ENCODE data around the gene MRPL2. TPM values are rescaled to one million over a fixed set of nuclear protein-coding genes. Genes with fewer than 3 reads are reported as not detected.

Gene MRPL2
- total RNA-seq, 3 donors from 2014 or later = 17.9 to 32.1 (median 29.1) TPM

DNA sequence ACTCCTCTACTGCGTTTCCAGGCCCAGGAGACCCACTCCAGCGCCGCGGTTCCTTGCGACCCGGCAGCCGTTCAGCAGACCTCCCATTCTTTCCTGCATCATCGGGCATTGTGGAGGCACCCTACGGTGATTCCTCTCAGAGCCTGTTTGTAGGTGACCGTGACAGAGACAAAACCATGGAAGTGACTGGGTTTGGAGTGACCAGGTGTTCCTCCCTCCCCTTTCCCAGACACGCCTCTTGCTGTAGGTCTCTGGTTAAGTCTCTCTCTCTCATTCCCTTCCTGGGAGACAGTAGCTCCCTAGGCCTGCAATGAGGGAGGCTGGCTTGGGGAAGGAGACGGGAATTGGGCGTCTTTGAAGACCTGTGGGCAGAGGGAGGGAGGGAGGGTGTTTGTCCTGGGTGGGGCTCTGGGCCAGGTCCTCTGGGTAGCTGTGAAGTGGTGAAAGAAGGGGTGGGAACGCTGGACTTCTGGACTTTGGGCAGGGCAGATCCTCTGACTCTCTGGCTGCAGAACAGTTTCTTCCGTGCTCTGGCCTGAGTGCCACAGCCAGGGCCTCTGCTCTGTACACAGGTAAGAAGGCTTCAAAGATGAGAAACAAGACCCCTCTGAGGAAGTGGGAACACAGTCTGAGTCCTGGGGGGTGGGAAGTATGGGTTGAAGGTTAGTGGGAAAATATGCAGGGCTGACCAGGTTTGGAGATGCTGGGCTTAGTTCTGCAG is 960 bp upstream of the MRPL2 start:
- peak overlapping the region; percentile 93 to 97 for H3K27ac ChIP-seq
- H3K4me1 ChIP-seq = peaks cover 5 to 10% of the 10 kb centered on the region in 2 donors
- no peaks in the 10 kb centered on the region for H3K9me3 ChIP-seq
- TF ChIP-seq POLR2A (IDR thresholded peaks at IDR 0.05) (no peak), CTCF (IDR thresholded peaks at IDR 0.05) (no peak), POLR2AphosphoS5 (IDR thresholded peaks at IDR 0.05) (no peak)
- intact Hi-C loops (cut with DNase I; ENCODE audit: low total_unique reads) = no loop called here
- H3K27me3 ChIP-seq = no peaks in the 10 kb centered on the region
- peak overlapping the region; percentile 77 to 90 (median 81) for H3K4me3 ChIP-seq
- DNase-seq (ENCODE audit: low spot score in 2 of 2) = no peak
- no peaks in the 10 kb centered on the region for H3K36me3 ChIP-seq

GRCh38 chr6:43058531-43058930 is 703 bp downstream of the MRPL2 start:
- Histone ChIP-seq H3K36me3 (no peaks in the 10 kb centered on the region), H3K4me3 (peak overlapping the region; percentile 77 to 90 (median 81)), H3K9me3 (no peaks in the 10 kb centered on the region), H3K4me1 (peaks cover 5 to 10% of the 10 kb centered on the region in 2 donors), H3K27me3 (no peaks in the 10 kb centered on the region), H3K27ac (peak overlapping the region; percentile 93 to 97)
- intact Hi-C loops (cut with DNase I; ENCODE audit: low total_unique reads) = no loop called here
- DNase-seq (ENCODE audit: low spot score in 2 of 2) = no peak
- TF ChIP-seq CTCF (IDR thresholded peaks at IDR 0.05) = no peak
- no peak for TF ChIP-seq POLR2A (IDR thresholded peaks at IDR 0.05)
- TF ChIP-seq POLR2AphosphoS5 (IDR thresholded peaks at IDR 0.05) = no peak

DNA sequence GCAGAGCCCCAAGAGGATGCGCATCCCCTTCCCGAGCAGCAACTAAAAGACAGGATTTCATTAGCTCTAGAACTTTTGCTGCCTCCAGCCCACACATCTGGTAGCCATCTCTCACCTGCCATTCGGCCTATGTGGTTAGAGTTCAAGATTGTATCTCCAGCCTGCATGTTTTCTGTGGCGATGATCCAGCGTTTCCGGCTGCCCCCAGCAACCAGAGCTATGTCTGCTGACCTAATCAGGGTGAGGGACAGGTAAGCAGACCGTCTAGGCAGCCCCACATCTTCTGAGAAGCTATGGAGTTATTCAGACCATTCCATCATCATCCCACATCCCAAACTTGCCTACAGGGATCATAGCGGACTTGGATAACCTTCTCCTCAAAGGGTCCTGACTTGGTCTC is 3.3 kb downstream of the MRPL2 start:
- H3K27ac ChIP-seq = no peak overlapping the region
- no peaks in the 10 kb centered on the region for H3K36me3 ChIP-seq
- no peak for DNase-seq (ENCODE audit: low spot score in 2 of 2)
- H3K4me1 ChIP-seq = peaks cover 5 to 19% of the 10 kb centered on the region in 2 donors
- TF ChIP-seq POLR2AphosphoS5 (IDR thresholded peaks at IDR 0.05) (no peak), CTCF (IDR thresholded peaks at IDR 0.05) (no peak), POLR2A (IDR thresholded peaks at IDR 0.05) (no peak)
- H3K9me3 ChIP-seq = no peaks in the 10 kb centered on the region
- intact Hi-C loops (cut with DNase I; ENCODE audit: low total_unique reads) = no loop called here
- no peak overlapping the region for H3K4me3 ChIP-seq
- no peaks in the 10 kb centered on the region for H3K27me3 ChIP-seq

DNA sequence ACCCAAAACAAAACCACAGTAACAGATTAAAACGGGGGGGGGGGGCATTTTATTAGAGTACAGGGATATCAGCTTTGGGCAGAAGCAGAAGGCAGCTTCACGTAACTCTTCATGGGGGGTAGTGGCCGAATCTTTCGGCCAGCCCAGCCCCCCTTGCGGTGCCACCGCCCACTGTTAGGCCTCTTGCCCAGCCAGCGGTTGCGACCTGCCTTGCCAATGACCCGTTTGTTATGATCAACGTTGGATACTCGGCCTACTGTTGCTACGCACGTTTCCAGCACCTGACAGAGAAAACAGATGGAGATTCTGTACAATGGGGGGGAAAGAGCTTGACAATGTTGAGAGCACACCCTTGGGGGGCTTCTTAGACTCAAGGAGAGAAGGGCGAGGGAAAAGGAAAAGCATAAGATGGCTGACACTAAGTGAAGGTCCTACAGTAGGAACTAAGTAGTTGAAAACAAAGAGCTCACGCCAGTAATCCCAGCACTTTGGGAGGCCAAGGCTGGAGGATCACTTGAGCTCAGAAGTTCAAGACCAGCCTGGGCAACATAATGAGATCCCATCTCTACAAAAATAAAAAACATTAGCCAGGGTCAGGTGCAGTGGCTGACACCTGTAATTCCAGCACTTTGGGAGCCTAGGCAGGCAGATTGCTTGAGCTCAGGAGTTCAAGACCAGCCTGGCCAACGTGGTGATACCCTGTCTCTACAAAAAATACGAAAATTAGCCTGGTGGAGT is 4.9 kb downstream of the MRPL2 start:
- H3K4me1 ChIP-seq = peaks cover 0 to 19% of the 10 kb centered on the region in 2 donors
- intact Hi-C loops (cut with DNase I; ENCODE audit: low total_unique reads) = no loop called here
- TF ChIP-seq POLR2AphosphoS5 (IDR thresholded peaks at IDR 0.05) = no peak
- TF ChIP-seq CTCF (IDR thresholded peaks at IDR 0.05) = no peak
- TF ChIP-seq POLR2A (IDR thresholded peaks at IDR 0.05) = no peak
- H3K9me3 ChIP-seq = no peaks in the 10 kb centered on the region
- peak overlapping the region; percentile 60 to 88 (median 74) for H3K4me3 ChIP-seq
- H3K36me3 ChIP-seq = no peaks in the 10 kb centered on the region
- peak overlapping the region; percentile 82 to 96 for H3K27ac ChIP-seq
- peak in 1 of 2 donors; percentile 53 for DNase-seq (ENCODE audit: low spot score in 2 of 2)
- H3K27me3 ChIP-seq = no peaks in the 10 kb centered on the region

Measured in breast epithelium (tissue), 4 donors.